Astrocyte (in vitro differentiated cells and primary cell): Measurements from ENCODE around the gene DNAJC13. TPM values are rescaled to one million over a fixed set of nuclear protein-coding genes. Genes with fewer than 3 reads are reported as not detected.

Experiments used
- DNase-seq: peaks from one replicate; pipeline ENCODE4 v3.0.0-alpha.2; 2010; ENCODE audit warnings: low read depth
- FAIRE-seq: peaks from 2 replicates; lab custom pipeline; 2011; peaks lifted over from hg19 to GRCh38; lab: Jason Lieb, UNC
- H2AFZ ChIP-seq: 2 replicates; pipeline ENCODE4 v1.6.0; 2012; ENCODE audit warnings: low read depth, low read length, inconsistent platforms
- H3K27ac ChIP-seq: 2 replicates; pipeline ENCODE4 v1.5.1; 2011; ENCODE audit warnings: low read depth, low read length, inconsistent platforms
- H3K27me3 ChIP-seq: 2 replicates; pipeline ENCODE4 v1.6.0; 2011; ENCODE audit warnings: low read length, inconsistent platforms; ENCODE audit not compliant: insufficient read depth
- H3K36me3 ChIP-seq: 2 replicates; pipeline ENCODE4 v1.5.1; 2011; ENCODE audit warnings: low read length, inconsistent platforms; ENCODE audit not compliant: insufficient read depth
- H3K4me1 ChIP-seq: 2 replicates; pipeline ENCODE4 v1.5.1; 2011; ENCODE audit warnings: low read length, inconsistent platforms; ENCODE audit not compliant: insufficient read depth
- H3K4me2 ChIP-seq: 2 replicates; pipeline ENCODE4 v1.6.0; 2012; ENCODE audit warnings: low read length, inconsistent platforms
- H3K4me3 ChIP-seq: 2 replicates; pipeline ENCODE4 v1.5.1; 2011; ENCODE audit warnings: low read depth, mild to moderate bottlenecking, low read length, inconsistent platforms; ENCODE audit not compliant: insufficient read depth
- H3K79me2 ChIP-seq: 2 replicates; pipeline ENCODE4 v1.6.0; 2012; ENCODE audit warnings: mild to moderate bottlenecking, low read length, inconsistent platforms; ENCODE audit not compliant: insufficient read depth
- H3K9ac ChIP-seq: 2 replicates; pipeline ENCODE4 v1.6.0; 2012; ENCODE audit warnings: mild to moderate bottlenecking, low read length, inconsistent platforms
- H3K9me3 ChIP-seq: 2 replicates; pipeline ENCODE4 v1.5.1; 2012; ENCODE audit warnings: low read depth, mild to moderate bottlenecking, low read length, inconsistent platforms; ENCODE audit not compliant: insufficient read depth
- H4K20me1 ChIP-seq: 2 replicates; pipeline ENCODE4 v1.6.0; 2012; ENCODE audit warnings: low read length, inconsistent platforms; ENCODE audit not compliant: insufficient read depth
- H3K27ac Mint-ChIP-seq: one replicate; pipeline ENCODE4 v1.8.0; 2021; ENCODE audit warnings: mild to moderate bottlenecking, mixed read lengths; ENCODE audit not compliant: unreplicated experiment
- H3K27me3 Mint-ChIP-seq: one replicate; pipeline ENCODE4 v1.8.0; 2021; ENCODE audit warnings: low read depth, mixed read lengths; ENCODE audit not compliant: unreplicated experiment
- H3K36me3 Mint-ChIP-seq: one replicate; pipeline ENCODE4 v1.8.0; 2021; ENCODE audit warnings: low read depth, mixed read lengths; ENCODE audit not compliant: unreplicated experiment
- H3K4me1 Mint-ChIP-seq: one replicate; pipeline ENCODE4 v1.8.0; 2021; ENCODE audit warnings: low read depth, mixed read lengths; ENCODE audit not compliant: unreplicated experiment
- H3K4me3 Mint-ChIP-seq: one replicate; pipeline ENCODE4 v1.8.0; 2021; ENCODE audit warnings: mild to moderate bottlenecking, moderate library complexity, mixed read lengths; ENCODE audit not compliant: unreplicated experiment
- H3K9me3 Mint-ChIP-seq: one replicate; pipeline ENCODE4 v1.8.0; 2021; ENCODE audit warnings: mild to moderate bottlenecking, mixed read lengths; ENCODE audit not compliant: unreplicated experiment
- CTCF ChIP-seq: IDR thresholded peaks from 2 replicates; pipeline ENCODE4 v1.5.1; 2011; ENCODE audit warnings: low read depth, mild to moderate bottlenecking, inconsistent platforms, low read length, moderate library complexity; ENCODE audit not compliant: insufficient read depth
- EZH2 ChIP-seq: IDR thresholded peaks from 2 replicates; pipeline ENCODE4 v1.6.1; 2012; ENCODE audit warnings: mild to moderate bottlenecking, low read length, inconsistent platforms; ENCODE audit not compliant: insufficient read depth
- total RNA-seq: library from RNA; stranded (reverse); gene quantifications from 2 replicates; pipeline ENCODE4 v1.2.1, GENCODE V29; 2021

The DNAJC13 gene
- total RNA-seq, 1 donor from 2014 or later: 38.5 TPM

- Mint-ChIP-seq H3K27me3 (no peaks in the 10 kb centered on the region), H3K27ac (no peak overlapping the region), H3K9me3 (no peaks in the 10 kb centered on the region), H3K36me3 (peaks cover 4% of the 10 kb centered on the region), H3K4me1 (peaks cover 7% of the 10 kb centered on the region), H3K4me3 (no peak overlapping the region)
- H2AFZ ChIP-seq: no peak overlapping the region
- no peak for TF ChIP-seq EZH2
- no peak for TF ChIP-seq CTCF
- no peak overlapping the region for H3K27ac ChIP-seq
- no peaks in the 10 kb centered on the region for H3K36me3 ChIP-seq
- H3K9me3 ChIP-seq: no peaks in the 10 kb centered on the region
- FAIRE-seq (no peak), DNase-seq (no peak)
- H3K27me3 ChIP-seq: no peaks in the 10 kb centered on the region
- H3K4me1 ChIP-seq: peaks cover 12% of the 10 kb centered on the region
- H4K20me1 ChIP-seq: peaks cover 12% of the 10 kb centered on the region
- H3K9ac ChIP-seq: no peak overlapping the region
- H3K79me2 ChIP-seq: peaks cover 50% of the 10 kb centered on the region
- H3K4me2 ChIP-seq: no peak overlapping the region
- no peak overlapping the region for H3K4me3 ChIP-seq
Measured at GRCh38 chr3:132443421-132443820, 26.1 kb downstream of the DNAJC13 start.

GRCh38 chr3:132444383-132444782, 27.1 kb downstream of the DNAJC13 start:
- no peak overlapping the region for H3K27ac Mint-ChIP-seq
- Histone ChIP-seq H3K27ac (no peak overlapping the region), H3K4me2 (peak overlapping the region; percentile 25), H2AFZ (no peak overlapping the region), H4K20me1 (peaks cover 12% of the 10 kb centered on the region), H3K4me1 (peaks cover 12% of the 10 kb centered on the region), H3K27me3 (no peaks in the 10 kb centered on the region), H3K4me3 (no peak overlapping the region), H3K79me2 (peaks cover 50% of the 10 kb centered on the region), H3K9ac (no peak overlapping the region), H3K9me3 (no peaks in the 10 kb centered on the region), H3K36me3 (no peaks in the 10 kb centered on the region)
- H3K4me1 Mint-ChIP-seq: peaks cover 7% of the 10 kb centered on the region
- DNase-seq: no peak
- TF ChIP-seq EZH2 (no peak), CTCF (no peak)
- peak; percentile 39 for FAIRE-seq
- no peaks in the 10 kb centered on the region for H3K27me3 Mint-ChIP-seq
- peaks cover 5% of the 10 kb centered on the region for H3K36me3 Mint-ChIP-seq
- no peaks in the 10 kb centered on the region for H3K9me3 Mint-ChIP-seq
- no peak overlapping the region for H3K4me3 Mint-ChIP-seq

- Histone ChIP-seq H3K27ac (no peak overlapping the region), H4K20me1 (peaks cover 12% of the 10 kb centered on the region), H3K36me3 (peaks cover 4% of the 10 kb centered on the region), H3K4me3 (no peak overlapping the region), H3K79me2 (peaks cover 49% of the 10 kb centered on the region), H3K27me3 (no peaks in the 10 kb centered on the region), H3K4me1 (peaks cover 12% of the 10 kb centered on the region), H3K9ac (no peak overlapping the region), H3K4me2 (no peak overlapping the region), H3K9me3 (no peaks in the 10 kb centered on the region), H2AFZ (no peak overlapping the region)
- no peak overlapping the region for H3K27ac Mint-ChIP-seq
- no peaks in the 10 kb centered on the region for H3K9me3 Mint-ChIP-seq
- FAIRE-seq (no peak), DNase-seq (no peak)
- H3K27me3 Mint-ChIP-seq: no peaks in the 10 kb centered on the region
- H3K4me1 Mint-ChIP-seq: peaks cover 7% of the 10 kb centered on the region
- TF ChIP-seq EZH2: no peak
- TF ChIP-seq CTCF: no peak
- H3K4me3 Mint-ChIP-seq: no peak overlapping the region
- H3K36me3 Mint-ChIP-seq: peaks cover 3% of the 10 kb centered on the region
Measured at GRCh38 chr3:132445817-132446216, 28.5 kb downstream of the DNAJC13 start.
